OCI-LY7 (cell line): ENCODE results near the gene ZNF774. TPM values are rescaled to one million over a fixed set of nuclear protein-coding genes. Genes with fewer than 3 reads are reported as not detected.

Experiments used
- BruUV-seq: library from RNA; stranded (reverse); fragments of 400-500 nt; replicated peaks from 2 replicates; lab custom pipeline; 2021; lab: Mats Ljungman, UMichigan
- CTCF ChIA-PET: fragments of 300-600 bp; sonication (Branson Sonifier 250); formaldehyde crosslinking; loops from one replicate; lab custom pipeline; 2022; ENCODE audit warnings: antibody characterized with exemption; ENCODE audit not compliant: unreplicated experiment; lab: Charles Lee
- POLR2A ChIA-PET: fragments of 300-600 bp; sonication (Branson Sonifier 250); formaldehyde crosslinking; loops from one replicate; lab custom pipeline; 2022; ENCODE audit warnings: antibody characterized with exemption; lab: Charles Lee
- DNase-seq: peaks from one replicate; pipeline ENCODE4 v3.0.0-alpha.2; 2015; ENCODE audit warnings: low spot score
- H2AFZ ChIP-seq: fragments of 200-600 bp; sonication (generic), shearing (Covaris generic); 2 replicates; pipeline ENCODE4 v1.6.1; 2014; ENCODE audit warnings: mild to moderate bottlenecking, antibody characterized with exemption, low read length, moderate library complexity
- H3K27ac ChIP-seq: fragments of 200-600 bp; sonication (generic); 2 replicates; pipeline ENCODE4 v1.5.1; 2014; ENCODE audit warnings: mixed run types, low read depth, mild to moderate bottlenecking, moderate library complexity, low read length, inconsistent platforms; ENCODE audit not compliant: poor library complexity, severe bottlenecking
- H3K36me3 ChIP-seq: fragments of 200-600 bp; sonication (generic); 2 replicates; pipeline ENCODE4 v1.6.1; 2014; ENCODE audit warnings: mild to moderate bottlenecking, antibody characterized with exemption, low read length, moderate library complexity, mixed read lengths; ENCODE audit not compliant: insufficient read depth
- H3K4me1 ChIP-seq: fragments of 200-600 bp; sonication (generic); 2 replicates; pipeline ENCODE4 v1.5.1; 2014; ENCODE audit warnings: mild to moderate bottlenecking, low read length; ENCODE audit not compliant: insufficient read depth, poor library complexity, severe bottlenecking
- H3K4me2 ChIP-seq: fragments of 200-600 bp; sonication (generic); 2 replicates; pipeline ENCODE4 v1.6.1; 2014; ENCODE audit warnings: mild to moderate bottlenecking, low read length
- H3K4me3 ChIP-seq: fragments of 200-600 bp; sonication (generic); 2 replicates; pipeline ENCODE4 v1.5.1; 2014; ENCODE audit warnings: mild to moderate bottlenecking, low read depth, low read length; ENCODE audit not compliant: poor library complexity, severe bottlenecking
- H3K79me2 ChIP-seq: fragments of 200-600 bp; sonication (generic); 2 replicates; pipeline ENCODE4 v1.6.1; 2016; ENCODE audit warnings: low read depth, mild to moderate bottlenecking, low read length, moderate library complexity, mixed read lengths; ENCODE audit not compliant: insufficient read depth
- H3K9me2 ChIP-seq: fragments of 200-600 bp; sonication (generic); 2 replicates; pipeline ENCODE4 v1.6.1; 2016; ENCODE audit warnings: mild to moderate bottlenecking, low read length, mixed read lengths; ENCODE audit not compliant: insufficient read depth
- H3K9me3 ChIP-seq: fragments of 200-600 bp; sonication (generic); 2 replicates; pipeline ENCODE4 v1.6.1; 2014; ENCODE audit warnings: mild to moderate bottlenecking, mixed run types, low read length, mixed read lengths
- H4K20me1 ChIP-seq: fragments of 200-600 bp; sonication (generic); 2 replicates; pipeline ENCODE4 v1.6.1; 2014; ENCODE audit warnings: mild to moderate bottlenecking, antibody characterized with exemption, low read length, moderate library complexity, mixed read lengths; ENCODE audit not compliant: insufficient read depth
- CTCF ChIP-seq: fragments of 200-600 bp; sonication (generic); conservative IDR thresholded peaks from 2 replicates; pipeline ENCODE4 v1.5.1; 2014; ENCODE audit warnings: mild to moderate bottlenecking, antibody characterized with exemption, low read length, moderate library complexity, mixed read lengths
- EZH2phosphoT487 ChIP-seq: fragments of 200-600 bp; sonication (generic); IDR thresholded peaks from 2 replicates; pipeline ENCODE4 v1.6.1; 2018; ENCODE audit warnings: low read depth, borderline replicate concordance, mild to moderate bottlenecking, mixed run types, antibody characterized with exemption, low read length, moderate library complexity, mixed read lengths
- intact Hi-C: fragments of 100-400 bp; cut with micrococcal nuclease; formaldehyde crosslinking; loops from one replicate; pipeline ENCODE4 v1.10.0; 2022; ENCODE audit not compliant: unreplicated experiment
- total RNA-seq, 2 experiments: library from RNA; depleted of rRNA in 1 of 2; stranded (reverse); fragments of >200 nt in 1 of 2; shearing (Covaris generic) in 1 of 2; gene quantifications; 2 replicates each; pipeline ENCODE4 v1.2.3, GENCODE V29; 2014 to 2022

Gene ZNF774
- total RNA-seq, 2 experiments from 2014 or later: 1.2 to 1.6 TPM

GRCh38 chr15:90348456-90348855 lies 3.6 kb upstream of the ZNF774 start:
- no peaks in the 10 kb centered on the region for H4K20me1 ChIP-seq
- no peaks in the 10 kb centered on the region for H3K36me3 ChIP-seq
- no peak for DNase-seq
- H3K4me2 ChIP-seq: no peak overlapping the region
- H3K4me3 ChIP-seq: no peak overlapping the region
- peaks cover 4% of the 10 kb centered on the region for H3K4me1 ChIP-seq
- ChIA-PET CTCF (no interaction called here), POLR2A (no interaction called here)
- H3K27ac ChIP-seq: no peak overlapping the region
- H2AFZ ChIP-seq: no peak overlapping the region
- TF ChIP-seq CTCF: no peak
- TF ChIP-seq EZH2phosphoT487: no peak
- intact Hi-C loops: no loop called here
- no peaks in the 10 kb centered on the region for H3K9me3 ChIP-seq
- no peaks in the 10 kb centered on the region for H3K9me2 ChIP-seq
- no peaks in the 10 kb centered on the region for H3K79me2 ChIP-seq
- no TSS peak for BruUV-seq

GRCh38 chr15:90349072-90349471 lies 3.0 kb upstream of the ZNF774 start:
- Histone ChIP-seq H3K27ac (no peak overlapping the region), H3K4me1 (peaks cover 4% of the 10 kb centered on the region), H3K4me3 (no peak overlapping the region), H3K9me2 (no peaks in the 10 kb centered on the region), H3K9me3 (no peaks in the 10 kb centered on the region), H3K79me2 (no peaks in the 10 kb centered on the region), H3K4me2 (no peak overlapping the region), H2AFZ (no peak overlapping the region), H3K36me3 (no peaks in the 10 kb centered on the region), H4K20me1 (no peaks in the 10 kb centered on the region)
- CTCF ChIA-PET: no interaction called here
- no TSS peak for BruUV-seq
- intact Hi-C loops: no loop called here
- no peak for DNase-seq
- POLR2A ChIA-PET: no interaction called here
- TF ChIP-seq EZH2phosphoT487 (no peak), CTCF (no peak)

GRCh38 chr15:90349821-90350220 lies 2.3 kb upstream of the ZNF774 start:
- intact Hi-C loops: no loop called here
- Histone ChIP-seq H3K79me2 (no peaks in the 10 kb centered on the region), H3K9me2 (no peaks in the 10 kb centered on the region), H3K4me3 (no peak overlapping the region), H3K9me3 (no peaks in the 10 kb centered on the region), H3K27ac (no peak overlapping the region), H3K4me1 (peaks cover 4% of the 10 kb centered on the region), H2AFZ (no peak overlapping the region), H3K4me2 (no peak overlapping the region), H3K36me3 (no peaks in the 10 kb centered on the region), H4K20me1 (no peaks in the 10 kb centered on the region)
- no peak for DNase-seq
- no peak for TF ChIP-seq EZH2phosphoT487
- TF ChIP-seq CTCF: no peak
- CTCF ChIA-PET: no interaction called here
- BruUV-seq: no TSS peak
- POLR2A ChIA-PET: no interaction called here
